ENCODE measurements around the gene CALB2. TPM values are rescaled to one million over a fixed set of nuclear protein-coding genes. Genes with fewer than 3 reads are reported as not detected.
A peak's percentile ranks its signal among the peaks of the same experiment; 100 is the strongest.

Gene CALB2
- total and polyA plus RNA-seq, 2 of the 13 experiments (the other 11 are each of a cell fraction or from before 2014, with no cell fraction given): 0.37 to 0.40 TPM

- CTCF ChIA-PET (ENCODE audit: low intra/inter-chr PET ratio, low total read pairs): interaction anchor here (1.5 to 1.8 kb wide), 2 partner anchors 14 to 15 kb away, joined by 4 to 7 read pairs; no protein-coding TSS in a partner anchor
- Histone ChIP-seq H3K27ac (ENCODE audit: extremely low read length, insufficient read depth, low read length) (peak overlapping the region; percentile 41), H3K27me3 (ENCODE audit: control insufficient read depth in 1 of 2, insufficient read depth in 2 of 2, low read length in 2 of 2) (peaks cover 4 to 32% of the 10 kb centered on the region in 2 experiments), H4K20me1 (ENCODE audit: insufficient read depth, low read length) (no peaks in the 10 kb centered on the region), H3K36me3 (replicated peaks in 1 of 2; ENCODE audit: control insufficient read depth in 1 of 2, insufficient read depth in 2 of 2, low read length in 2 of 2) (no peaks in the 10 kb centered on the region), H3K79me2 (ENCODE audit: insufficient read depth, low read length) (no peaks in the 10 kb centered on the region), H3K4me2 (ENCODE audit: low read depth, low read length) (peak overlapping the region; percentile 83), H3K4me1 (ENCODE audit: insufficient read depth, low read length) (peaks cover 30% of the 10 kb centered on the region), H3K4me3 (replicated peaks in 1 of 3; ENCODE audit: insufficient read depth in 1 of 3, low read depth in 2 of 3, low read length in 3 of 3) (peak overlapping the region; percentile 57 to 80 (median 59)), H3K9ac (ENCODE audit: insufficient read depth, low read depth, low read length) (peak overlapping the region; percentile 35), H2AFZ (ENCODE audit: low read length) (no peak overlapping the region), H3K9me3 (ENCODE audit: low read length) (no peaks in the 10 kb centered on the region)
- FAIRE-seq: peak; percentile 96
- POLR2A ChIA-PET: interaction anchor here (0.7 to 2.1 kb wide), 7 partner anchors 14 to 168 kb away, joined by 3 to 13 read pairs (median 3); partner anchors contain the start of gene ZNF23
- peak; percentile 99 for DNase-seq (ENCODE audit: low spot score)
- BruUV-seq (replicated peaks): no TSS peak
- peak; percentile 93 for ATAC-seq
- in situ Hi-C loops (cut with HindIII; ENCODE audit: extremely low pct_ligation_motif_present, low pct_unique_long_range_greater_than_20kb): no loop called here
- WGBS (ENCODE audit: low lambda C conversion rate): 1% methylated on average over 35 of the region's 48 CpGs
- intact Hi-C loops (cut with micrococcal nuclease; ENCODE audit: unreplicated experiment): loop anchor here (2.0 to 10.0 kb wide), 2 partner anchors 15 to 189 kb away; no protein-coding TSS in a partner anchor
- TF ChIP-seq JDP2 (CRISPR knock-in tag; IDR thresholded peaks at IDR 0.05; ENCODE audit: borderline replicate concordance) (no peak), ZNF614 (CRISPR knock-in tag; IDR thresholded peaks at IDR 0.05; ENCODE audit: borderline replicate concordance) (peak; percentile 98), HNRNPH1 (optimal IDR thresholded peaks at IDR 0.05; ENCODE audit: low read depth, low read length) (no peak), DDIT3 (CRISPR knock-in tag; IDR thresholded peaks at IDR 0.05) (peak; percentile 75; the same call in 1 of the 2 replicates), ZSCAN9 (CRISPR knock-in tag; IDR thresholded peaks at IDR 0.05; ENCODE audit: borderline replicate concordance) (peak; percentile 97), ZZZ3 (CRISPR knock-in tag; IDR thresholded peaks at IDR 0.05; ENCODE audit: borderline replicate concordance) (peak; percentile 86), ZNF800 (CRISPR knock-in tag; IDR thresholded peaks at IDR 0.05) (peak; percentile 100), PATZ1 (CRISPR knock-in tag; IDR thresholded peaks at IDR 0.05) (peak; percentile 71), HNRNPK (IDR thresholded peaks at IDR 0.05; ENCODE audit: low read depth, low read length, poor library complexity, severe bottlenecking) (peak; percentile 16), HOXA3 (CRISPR knock-in tag; IDR thresholded peaks at IDR 0.05) (peak; percentile 91), ZNF468 (CRISPR knock-in tag; IDR thresholded peaks at IDR 0.05) (no peak), RBM39 (IDR thresholded peaks at IDR 0.05; ENCODE audit: low read depth, low read length, poor library complexity, severe bottlenecking) (no peak), TFDP2 (CRISPR knock-in tag; IDR thresholded peaks at IDR 0.05) (peak; percentile 65), BRF2 (CRISPR knock-in tag; IDR thresholded peaks at IDR 0.05) (no peak), SOX13 (IDR thresholded peaks at IDR 0.05) (peak; percentile 77), SOX13 (CRISPR knock-in tag; conservative IDR thresholded peaks at IDR 0.05 in 1 of 2, IDR thresholded peaks at IDR 0.05 in 1 of 2) (peak in 1 of 2 experiments; percentile 94; a peak in 2 of 4 replicates)
Measured at GRCh38 chr16:71426069-71426879, 67.8 kb downstream of the CALB2 start.
